Measurements from ENCODE around the gene AP1S2. TPM values are rescaled to one million over a fixed set of nuclear protein-coding genes. Genes with fewer than 3 reads are reported as not detected.

Gene AP1S2
- total and polyA plus RNA-seq, 9 of the 15 experiments (the other 6 are each of a cell fraction or from before 2014, with no cell fraction given): 11.1 to 64.2 (median 25.8) TPM

DNA sequence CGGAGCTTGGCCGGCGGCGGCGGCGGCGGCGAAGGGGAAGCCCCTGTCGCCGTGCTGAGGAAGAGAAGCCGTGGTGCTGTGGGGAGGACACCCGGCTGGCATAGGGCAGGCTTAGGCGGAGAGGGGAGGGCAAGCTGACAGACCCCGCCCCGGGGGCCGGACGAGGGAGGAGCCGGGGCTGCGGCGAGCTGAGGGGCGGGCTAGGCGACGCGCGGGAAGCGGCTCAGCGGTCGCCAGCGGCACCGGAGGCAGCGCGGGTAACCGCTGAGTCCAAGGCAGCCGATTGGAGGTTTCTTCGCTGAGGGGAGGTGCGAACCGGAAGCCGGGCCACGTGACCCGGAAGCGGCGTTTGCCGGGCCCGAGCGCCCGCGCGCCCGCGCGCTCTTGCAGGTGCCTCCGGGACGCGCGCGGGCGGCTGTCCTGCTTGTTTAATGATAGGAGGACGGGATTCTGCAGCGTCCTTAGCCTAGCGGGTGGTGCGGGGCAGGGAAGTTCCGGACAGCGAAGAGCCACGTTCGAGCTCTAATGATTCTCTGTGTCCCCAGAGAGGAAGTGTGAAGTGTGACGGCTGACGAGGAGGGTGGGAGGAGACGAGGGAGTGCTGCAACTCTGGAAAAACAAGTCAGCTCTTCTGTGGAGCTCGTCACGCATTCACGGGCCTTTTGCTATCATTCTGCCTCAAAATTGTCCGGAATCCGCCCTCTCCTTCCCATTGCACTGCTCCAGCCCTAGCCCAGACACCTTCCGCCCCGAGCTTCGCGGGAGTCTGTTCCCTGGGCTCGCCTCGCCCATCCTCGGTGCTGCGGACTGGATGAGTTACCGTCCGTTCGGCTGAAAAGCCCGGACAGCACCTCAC lies at the start of gene AP1S2 (continued):
- TF ChIP-seq, protein P1, sequence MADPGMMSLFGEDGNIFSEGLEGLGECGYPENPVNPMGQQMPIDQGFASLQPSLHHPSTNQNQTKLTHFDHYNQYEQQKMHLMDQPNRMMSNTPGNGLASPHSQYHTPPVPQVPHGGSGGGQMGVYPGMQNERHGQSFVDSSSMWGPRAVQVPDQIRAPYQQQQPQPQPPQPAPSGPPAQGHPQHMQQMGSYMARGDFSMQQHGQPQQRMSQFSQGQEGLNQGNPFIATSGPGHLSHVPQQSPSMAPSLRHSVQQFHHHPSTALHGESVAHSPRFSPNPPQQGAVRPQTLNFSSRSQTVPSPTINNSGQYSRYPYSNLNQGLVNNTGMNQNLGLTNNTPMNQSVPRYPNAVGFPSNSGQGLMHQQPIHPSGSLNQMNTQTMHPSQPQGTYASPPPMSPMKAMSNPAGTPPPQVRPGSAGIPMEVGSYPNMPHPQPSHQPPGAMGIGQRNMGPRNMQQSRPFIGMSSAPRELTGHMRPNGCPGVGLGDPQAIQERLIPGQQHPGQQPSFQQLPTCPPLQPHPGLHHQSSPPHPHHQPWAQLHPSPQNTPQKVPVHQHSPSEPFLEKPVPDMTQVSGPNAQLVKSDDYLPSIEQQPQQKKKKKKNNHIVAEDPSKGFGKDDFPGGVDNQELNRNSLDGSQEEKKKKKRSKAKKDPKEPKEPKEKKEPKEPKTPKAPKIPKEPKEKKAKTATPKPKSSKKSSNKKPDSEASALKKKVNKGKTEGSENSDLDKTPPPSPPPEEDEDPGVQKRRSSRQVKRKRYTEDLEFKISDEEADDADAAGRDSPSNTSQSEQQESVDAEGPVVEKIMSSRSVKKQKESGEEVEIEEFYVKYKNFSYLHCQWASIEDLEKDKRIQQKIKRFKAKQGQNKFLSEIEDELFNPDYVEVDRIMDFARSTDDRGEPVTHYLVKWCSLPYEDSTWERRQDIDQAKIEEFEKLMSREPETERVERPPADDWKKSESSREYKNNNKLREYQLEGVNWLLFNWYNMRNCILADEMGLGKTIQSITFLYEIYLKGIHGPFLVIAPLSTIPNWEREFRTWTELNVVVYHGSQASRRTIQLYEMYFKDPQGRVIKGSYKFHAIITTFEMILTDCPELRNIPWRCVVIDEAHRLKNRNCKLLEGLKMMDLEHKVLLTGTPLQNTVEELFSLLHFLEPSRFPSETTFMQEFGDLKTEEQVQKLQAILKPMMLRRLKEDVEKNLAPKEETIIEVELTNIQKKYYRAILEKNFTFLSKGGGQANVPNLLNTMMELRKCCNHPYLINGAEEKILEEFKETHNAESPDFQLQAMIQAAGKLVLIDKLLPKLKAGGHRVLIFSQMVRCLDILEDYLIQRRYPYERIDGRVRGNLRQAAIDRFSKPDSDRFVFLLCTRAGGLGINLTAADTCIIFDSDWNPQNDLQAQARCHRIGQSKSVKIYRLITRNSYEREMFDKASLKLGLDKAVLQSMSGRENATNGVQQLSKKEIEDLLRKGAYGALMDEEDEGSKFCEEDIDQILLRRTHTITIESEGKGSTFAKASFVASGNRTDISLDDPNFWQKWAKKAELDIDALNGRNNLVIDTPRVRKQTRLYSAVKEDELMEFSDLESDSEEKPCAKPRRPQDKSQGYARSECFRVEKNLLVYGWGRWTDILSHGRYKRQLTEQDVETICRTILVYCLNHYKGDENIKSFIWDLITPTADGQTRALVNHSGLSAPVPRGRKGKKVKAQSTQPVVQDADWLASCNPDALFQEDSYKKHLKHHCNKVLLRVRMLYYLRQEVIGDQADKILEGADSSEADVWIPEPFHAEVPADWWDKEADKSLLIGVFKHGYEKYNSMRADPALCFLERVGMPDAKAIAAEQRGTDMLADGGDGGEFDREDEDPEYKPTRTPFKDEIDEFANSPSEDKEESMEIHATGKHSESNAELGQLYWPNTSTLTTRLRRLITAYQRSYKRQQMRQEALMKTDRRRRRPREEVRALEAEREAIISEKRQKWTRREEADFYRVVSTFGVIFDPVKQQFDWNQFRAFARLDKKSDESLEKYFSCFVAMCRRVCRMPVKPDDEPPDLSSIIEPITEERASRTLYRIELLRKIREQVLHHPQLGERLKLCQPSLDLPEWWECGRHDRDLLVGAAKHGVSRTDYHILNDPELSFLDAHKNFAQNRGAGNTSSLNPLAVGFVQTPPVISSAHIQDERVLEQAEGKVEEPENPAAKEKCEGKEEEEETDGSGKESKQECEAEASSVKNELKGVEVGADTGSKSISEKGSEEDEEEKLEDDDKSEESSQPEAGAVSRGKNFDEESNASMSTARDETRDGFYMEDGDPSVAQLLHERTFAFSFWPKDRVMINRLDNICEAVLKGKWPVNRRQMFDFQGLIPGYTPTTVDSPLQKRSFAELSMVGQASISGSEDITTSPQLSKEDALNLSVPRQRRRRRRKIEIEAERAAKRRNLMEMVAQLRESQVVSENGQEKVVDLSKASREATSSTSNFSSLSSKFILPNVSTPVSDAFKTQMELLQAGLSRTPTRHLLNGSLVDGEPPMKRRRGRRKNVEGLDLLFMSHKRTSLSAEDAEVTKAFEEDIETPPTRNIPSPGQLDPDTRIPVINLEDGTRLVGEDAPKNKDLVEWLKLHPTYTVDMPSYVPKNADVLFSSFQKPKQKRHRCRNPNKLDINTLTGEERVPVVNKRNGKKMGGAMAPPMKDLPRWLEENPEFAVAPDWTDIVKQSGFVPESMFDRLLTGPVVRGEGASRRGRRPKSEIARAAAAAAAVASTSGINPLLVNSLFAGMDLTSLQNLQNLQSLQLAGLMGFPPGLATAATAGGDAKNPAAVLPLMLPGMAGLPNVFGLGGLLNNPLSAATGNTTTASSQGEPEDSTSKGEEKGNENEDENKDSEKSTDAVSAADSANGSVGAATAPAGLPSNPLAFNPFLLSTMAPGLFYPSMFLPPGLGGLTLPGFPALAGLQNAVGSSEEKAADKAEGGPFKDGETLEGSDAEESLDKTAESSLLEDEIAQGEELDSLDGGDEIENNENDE (IDR thresholded peaks at IDR 0.05; ENCODE audit: low read depth, low read length): no peak
- TF ChIP-seq, protein P2, sequence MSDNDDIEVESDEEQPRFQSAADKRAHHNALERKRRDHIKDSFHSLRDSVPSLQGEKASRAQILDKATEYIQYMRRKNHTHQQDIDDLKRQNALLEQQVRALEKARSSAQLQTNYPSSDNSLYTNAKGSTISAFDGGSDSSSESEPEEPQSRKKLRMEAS (CRISPR knock-in tag; IDR thresholded peaks at IDR 0.05): peak; percentile 39; the same call in 1 of the 2 replicates
- TF ChIP-seq EHMT2 (IDR thresholded peaks at IDR 0.05) (no peak), RNF2 (IDR thresholded peaks at IDR 0.05) (no peak), SMARCA5 (IDR thresholded peaks at IDR 0.05) (no peak), TCF7 (IDR thresholded peaks at IDR 0.05; ENCODE audit: borderline replicate concordance) (no peak), TGIF2 (CRISPR knock-in tag; IDR thresholded peaks at IDR 0.05) (no peak), MCM5 (IDR thresholded peaks at IDR 0.05; ENCODE audit: low read depth) (no peak), HNRNPH1 (optimal IDR thresholded peaks at IDR 0.05; ENCODE audit: low read depth, low read length) (no peak), ZNF707 (CRISPR knock-in tag; conservative IDR thresholded peaks at IDR 0.05) (no peak)
- TF ChIP-seq, protein P3, sequence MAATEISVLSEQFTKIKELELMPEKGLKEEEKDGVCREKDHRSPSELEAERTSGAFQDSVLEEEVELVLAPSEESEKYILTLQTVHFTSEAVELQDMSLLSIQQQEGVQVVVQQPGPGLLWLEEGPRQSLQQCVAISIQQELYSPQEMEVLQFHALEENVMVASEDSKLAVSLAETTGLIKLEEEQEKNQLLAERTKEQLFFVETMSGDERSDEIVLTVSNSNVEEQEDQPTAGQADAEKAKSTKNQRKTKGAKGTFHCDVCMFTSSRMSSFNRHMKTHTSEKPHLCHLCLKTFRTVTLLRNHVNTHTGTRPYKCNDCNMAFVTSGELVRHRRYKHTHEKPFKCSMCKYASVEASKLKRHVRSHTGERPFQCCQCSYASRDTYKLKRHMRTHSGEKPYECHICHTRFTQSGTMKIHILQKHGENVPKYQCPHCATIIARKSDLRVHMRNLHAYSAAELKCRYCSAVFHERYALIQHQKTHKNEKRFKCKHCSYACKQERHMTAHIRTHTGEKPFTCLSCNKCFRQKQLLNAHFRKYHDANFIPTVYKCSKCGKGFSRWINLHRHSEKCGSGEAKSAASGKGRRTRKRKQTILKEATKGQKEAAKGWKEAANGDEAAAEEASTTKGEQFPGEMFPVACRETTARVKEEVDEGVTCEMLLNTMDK (IDR thresholded peaks at IDR 0.05; ENCODE audit: borderline replicate concordance, insufficient read depth, low read depth, low read length, poor library complexity, severe bottlenecking): no peak
- TF ChIP-seq, protein P4, sequence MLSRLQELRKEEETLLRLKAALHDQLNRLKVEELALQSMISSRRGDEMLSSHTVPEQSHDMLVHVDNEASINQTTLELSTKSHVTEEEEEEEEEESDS (CRISPR knock-in tag; IDR thresholded peaks at IDR 0.05): no peak
